ENCODE data around the gene PAK6.

GRCh38 chr15:40295877-40296560 is 57.2 kb downstream of the PAK6 start:
- TF ChIP-seq, protein P1, sequence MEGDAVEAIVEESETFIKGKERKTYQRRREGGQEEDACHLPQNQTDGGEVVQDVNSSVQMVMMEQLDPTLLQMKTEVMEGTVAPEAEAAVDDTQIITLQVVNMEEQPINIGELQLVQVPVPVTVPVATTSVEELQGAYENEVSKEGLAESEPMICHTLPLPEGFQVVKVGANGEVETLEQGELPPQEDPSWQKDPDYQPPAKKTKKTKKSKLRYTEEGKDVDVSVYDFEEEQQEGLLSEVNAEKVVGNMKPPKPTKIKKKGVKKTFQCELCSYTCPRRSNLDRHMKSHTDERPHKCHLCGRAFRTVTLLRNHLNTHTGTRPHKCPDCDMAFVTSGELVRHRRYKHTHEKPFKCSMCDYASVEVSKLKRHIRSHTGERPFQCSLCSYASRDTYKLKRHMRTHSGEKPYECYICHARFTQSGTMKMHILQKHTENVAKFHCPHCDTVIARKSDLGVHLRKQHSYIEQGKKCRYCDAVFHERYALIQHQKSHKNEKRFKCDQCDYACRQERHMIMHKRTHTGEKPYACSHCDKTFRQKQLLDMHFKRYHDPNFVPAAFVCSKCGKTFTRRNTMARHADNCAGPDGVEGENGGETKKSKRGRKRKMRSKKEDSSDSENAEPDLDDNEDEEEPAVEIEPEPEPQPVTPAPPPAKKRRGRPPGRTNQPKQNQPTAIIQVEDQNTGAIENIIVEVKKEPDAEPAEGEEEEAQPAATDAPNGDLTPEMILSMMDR (IDR thresholded peaks at IDR 0.05) = no peak
- TF ChIP-seq POLR2A (IDR thresholded peaks at IDR 0.05) = no peak
